Spleen (tissue), 11 donors: ENCODE data around the gene AP3B1. TPM values are rescaled to one million over a fixed set of nuclear protein-coding genes. Genes with fewer than 3 reads are reported as not detected.

ENCODE experiments used
- DNase-seq: peaks from one replicate; pipeline ENCODE4 v3.0.0-alpha.2; 2020
- H3K27ac ChIP-seq, 8 donors: fragments of 200-600 bp; sonication (generic) in 7 of 8; 1 replicate in 4 of 8; 2 replicates in 4 of 8; pipeline versions ENCODE4 v1.5.0 to v1.8.0; 2016 to 2021; ENCODE audit warnings: inconsistent platforms in 4 of 8, mild to moderate bottlenecking in 4 of 8, moderate library complexity in 1 of 8
- H3K27me3 ChIP-seq, 7 donors: fragments of 200-600 bp; sonication (generic) in 6 of 7; replicated peaks in 1 of 7; 1 replicate in 4 of 7; 2 replicates in 3 of 7; pipeline versions ENCODE4 v1.5.0 to v1.8.0; 2016 to 2021; ENCODE audit warnings: inconsistent platforms in 3 of 7, mild to moderate bottlenecking in 1 of 7
- H3K36me3 ChIP-seq, 6 donors: fragments of 200-600 bp; sonication (generic) in 5 of 6; 1 replicate in 4 of 6; 2 replicates in 2 of 6; pipeline versions ENCODE4 v1.5.0 to v1.8.0; 2016 to 2021; ENCODE audit warnings: inconsistent platforms in 2 of 6
- H3K4me1 ChIP-seq, 6 donors: fragments of 200-600 bp; sonication (generic) in 5 of 6; 1 replicate in 3 of 6; 2 replicates in 3 of 6; pipeline versions ENCODE4 v1.5.0 to v1.8.0; 2016 to 2021; ENCODE audit warnings: inconsistent platforms in 3 of 6
- H3K4me3 ChIP-seq, 8 donors: fragments of 200-600 bp; sonication (generic) in 7 of 8; 1 replicate in 4 of 8; 2 replicates in 4 of 8; pipeline versions ENCODE4 v1.5.0 to v1.8.0; 2016 to 2021; ENCODE audit warnings: inconsistent platforms in 4 of 8, mild to moderate bottlenecking in 4 of 8, moderate library complexity in 2 of 8
- H3K9me3 ChIP-seq, 8 donors: fragments of 200-600 bp; sonication (generic) in 7 of 8; 1 replicate in 4 of 8; 2 replicates in 4 of 8; pipeline versions ENCODE4 v1.5.0 to v1.8.0; 2016 to 2021; ENCODE audit warnings: inconsistent platforms in 4 of 8
- POLR2A ChIP-seq, 3 donors: fragments of 450-650 bp; IDR thresholded peaks; one replicate each; pipeline ENCODE4 v1.5.1; 2017; ENCODE audit warnings: antibody characterized with exemption in 3 of 3, mild to moderate bottlenecking in 1 of 3
- POLR2AphosphoS5 ChIP-seq, 3 donors: sonication (generic); formaldehyde crosslinking; IDR thresholded peaks; one replicate each; pipeline ENCODE4 v1.5.1; 2017; ENCODE audit warnings: antibody characterized with exemption in 3 of 3
- WGBS, 5 donors: extraction: QIAGEN DNeasy Blood & Tissue Kit in 3 of 5; methylation state at CpG; one replicate each; pipeline versions ENCODE4 v1.1.5 to v1.1.7; 2013 to 2018; 5-methylcytosine and 5-hydroxymethylcytosine counted together
- intact Hi-C: fragments of 100-400 bp; cut with DNase I; formaldehyde crosslinking; loops from one replicate; pipeline ENCODE4 v1.15.0; 2023; ENCODE audit warnings: low total_unique reads
- polyA plus RNA-seq, 3 donors: library from polyadenylated mRNA; stranded (reverse); fragments of 200-250 nt; gene quantifications; one replicate each; pipeline ENCODE4 v1.2.1, GENCODE V29; 2013
- total RNA-seq, 7 donors: library from RNA; depleted of rRNA in 3 of 7; stranded (reverse); fragments of >200 nt in 3 of 7; fragmentation: NEBNext Ultra II Directional in 4 of 7; extraction: Animal tissue kit (Norgen Biotek cat#: 25700) in 4 of 7; gene quantifications; one replicate each; pipeline versions ENCODE4 v1.1.0 to v1.2.1, GENCODE V29; 2016 to 2021
- TF ChIP-seq, protein P1 (sequence below), 11 experiments: fragments of 200-600 bp in 7 of 11; fragments of 450-650 bp in 4 of 11; sonication (generic) in 4 of 11; IDR thresholded peaks in 8 of 11; conservative IDR thresholded peaks in 3 of 11; 1 replicate in 7 of 11; 2 replicates in 4 of 11; pipeline versions ENCODE4 v1.4.0 to v1.8.0; 2016 to 2021; ENCODE audit warnings: antibody characterized with exemption in 11 of 11, inconsistent platforms in 4 of 11, mild to moderate bottlenecking in 1 of 11
- donor health status: healthy with polysubstance abuse.
- donor health status: DM: no; HTN: no; CAD: no; lungs with moderate emphysema.
- donor health status: DM: no; HTN: no; CAD: no.
- donor health status: Bipolar disorder and iron deficiency.
- donor health status: healthy.
- donor health status: DM: no; HTN: no; CAD: no.
- donor health status: DM: yes; HTN: yes; CAD: no.

AP3B1 gene
- total and polyA plus RNA-seq, 10 donors, result 27.9 to 76.2 (median 48.2) TPM

DNA sequence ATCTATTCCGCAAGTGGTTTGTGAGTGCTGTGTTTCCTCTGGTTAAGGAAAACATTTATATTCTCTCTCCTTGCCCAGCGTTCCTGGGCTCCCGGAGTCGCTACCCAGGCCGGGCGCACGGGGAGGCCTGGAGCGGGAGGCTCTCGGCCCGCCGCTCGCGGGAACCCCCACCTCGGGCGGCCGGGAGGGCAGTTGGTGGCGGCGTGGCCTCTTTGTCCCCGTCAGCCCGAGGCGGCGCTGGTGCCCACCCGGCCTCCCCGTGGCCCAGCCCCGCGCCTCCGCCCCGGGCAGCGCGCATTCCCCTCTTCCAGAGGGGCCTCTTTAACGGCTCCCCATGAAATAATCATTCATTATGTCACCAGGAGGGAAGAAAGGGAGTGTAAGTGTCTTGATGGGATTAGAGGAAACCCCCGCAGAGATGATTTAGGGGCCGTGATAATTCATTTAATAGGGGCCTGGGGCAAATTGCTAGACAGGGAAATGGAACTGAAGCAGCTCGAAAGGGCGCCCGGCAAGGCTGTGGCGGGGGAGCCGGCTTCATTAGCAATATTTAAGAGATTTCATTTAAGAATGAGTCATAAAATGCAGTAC is 336.5 kb downstream of the AP3B1 start:
- H3K27me3 ChIP-seq, result peaks cover 0 to 45% (median 30%) of the 10 kb centered on the region in 7 donors
- DNase-seq, result no peak
- peak overlapping the region in 1 of 8 donors; percentile 51 for H3K4me3 ChIP-seq
- H3K4me1 ChIP-seq, result peaks cover 0 to 13% (median 9%) of the 10 kb centered on the region in 6 donors
- H3K9me3 ChIP-seq, result no peaks in the 10 kb centered on the region
- WGBS, 5 donors, result 9 to 29% (median 14%) methylated on average over 12 to 38 of the region's 38 CpGs
- TF ChIP-seq, protein P1, sequence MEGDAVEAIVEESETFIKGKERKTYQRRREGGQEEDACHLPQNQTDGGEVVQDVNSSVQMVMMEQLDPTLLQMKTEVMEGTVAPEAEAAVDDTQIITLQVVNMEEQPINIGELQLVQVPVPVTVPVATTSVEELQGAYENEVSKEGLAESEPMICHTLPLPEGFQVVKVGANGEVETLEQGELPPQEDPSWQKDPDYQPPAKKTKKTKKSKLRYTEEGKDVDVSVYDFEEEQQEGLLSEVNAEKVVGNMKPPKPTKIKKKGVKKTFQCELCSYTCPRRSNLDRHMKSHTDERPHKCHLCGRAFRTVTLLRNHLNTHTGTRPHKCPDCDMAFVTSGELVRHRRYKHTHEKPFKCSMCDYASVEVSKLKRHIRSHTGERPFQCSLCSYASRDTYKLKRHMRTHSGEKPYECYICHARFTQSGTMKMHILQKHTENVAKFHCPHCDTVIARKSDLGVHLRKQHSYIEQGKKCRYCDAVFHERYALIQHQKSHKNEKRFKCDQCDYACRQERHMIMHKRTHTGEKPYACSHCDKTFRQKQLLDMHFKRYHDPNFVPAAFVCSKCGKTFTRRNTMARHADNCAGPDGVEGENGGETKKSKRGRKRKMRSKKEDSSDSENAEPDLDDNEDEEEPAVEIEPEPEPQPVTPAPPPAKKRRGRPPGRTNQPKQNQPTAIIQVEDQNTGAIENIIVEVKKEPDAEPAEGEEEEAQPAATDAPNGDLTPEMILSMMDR (IDR thresholded peaks at IDR 0.05 in 8 of 11, conservative IDR thresholded peaks at IDR 0.05 in 3 of 11), result no peak
- TF ChIP-seq POLR2AphosphoS5 (IDR thresholded peaks at IDR 0.05) (no peak), POLR2A (IDR thresholded peaks at IDR 0.05) (no peak)
- H3K27ac ChIP-seq, result no peak overlapping the region
- intact Hi-C loops, result no loop called here
- H3K36me3 ChIP-seq, result no peaks in the 10 kb centered on the region

- no peak overlapping the region for H3K27ac ChIP-seq
- 19 to 54% (median 31%) methylated on average over 20 of the region's 20 CpGs for WGBS, 5 donors
- H3K9me3 ChIP-seq, result no peaks in the 10 kb centered on the region
- TF ChIP-seq POLR2AphosphoS5 (IDR thresholded peaks at IDR 0.05), result no peak
- TF ChIP-seq, protein P1 (IDR thresholded peaks at IDR 0.05 in 8 of 11, conservative IDR thresholded peaks at IDR 0.05 in 3 of 11), result no peak
- TF ChIP-seq POLR2A (IDR thresholded peaks at IDR 0.05), result no peak
- intact Hi-C loops, result no loop called here
- peak overlapping the region in 1 of 8 donors; percentile 51 for H3K4me3 ChIP-seq
- H3K27me3 ChIP-seq, result peaks cover 0 to 40% (median 30%) of the 10 kb centered on the region in 7 donors
- DNase-seq, result no peak
- peaks cover 0 to 13% (median 9%) of the 10 kb centered on the region in 6 donors for H3K4me1 ChIP-seq
- H3K36me3 ChIP-seq, result no peaks in the 10 kb centered on the region
Measured at GRCh38 chr5:77957516-77957915, 337.0 kb downstream of the AP3B1 start.

GRCh38 chr5:77957081-77957480 is 337.4 kb downstream of the AP3B1 start:
- Histone ChIP-seq H3K27ac (no peak overlapping the region), H3K27me3 (peaks cover 0 to 38% (median 30%) of the 10 kb centered on the region in 7 donors), H3K9me3 (no peaks in the 10 kb centered on the region), H3K4me1 (peaks cover 0 to 13% (median 9%) of the 10 kb centered on the region in 6 donors), H3K36me3 (no peaks in the 10 kb centered on the region), H3K4me3 (no peak overlapping the region)
- DNase-seq, result no peak
- 66 to 74% (median 67%) methylated on average over 13 of the region's 13 CpGs for WGBS, 5 donors
- intact Hi-C loops, result no loop called here
- TF ChIP-seq, protein P1 (IDR thresholded peaks at IDR 0.05 in 8 of 11, conservative IDR thresholded peaks at IDR 0.05 in 3 of 11), result no peak
- TF ChIP-seq POLR2AphosphoS5 (IDR thresholded peaks at IDR 0.05) (no peak), POLR2A (IDR thresholded peaks at IDR 0.05) (no peak)

DNA sequence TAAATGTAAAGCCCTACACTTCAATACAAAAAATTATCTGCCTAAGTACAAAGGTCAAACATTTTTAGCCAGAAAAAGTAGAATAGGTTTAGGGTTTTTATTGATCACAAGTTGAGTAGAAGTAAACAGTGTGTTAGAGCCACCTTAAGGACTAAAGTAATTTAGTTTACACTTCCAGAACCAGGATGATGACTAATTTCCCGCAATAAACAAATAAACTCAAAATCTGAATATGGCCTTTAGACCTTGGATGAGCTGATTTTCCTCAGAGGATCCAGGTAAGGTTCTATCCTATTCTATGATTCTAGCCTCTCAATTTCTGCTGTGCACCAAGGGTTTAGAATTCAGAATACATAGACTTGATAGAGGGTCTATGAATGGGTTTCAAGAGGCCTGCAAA is 338.9 kb downstream of the AP3B1 start:
- Histone ChIP-seq H3K27me3 (peaks cover 0 to 38% (median 30%) of the 10 kb centered on the region in 7 donors), H3K36me3 (no peaks in the 10 kb centered on the region), H3K4me1 (peaks cover 0 to 13% (median 9%) of the 10 kb centered on the region in 6 donors), H3K27ac (no peak overlapping the region), H3K4me3 (no peak overlapping the region), H3K9me3 (no peaks in the 10 kb centered on the region)
- no peak for DNase-seq
- intact Hi-C loops, result no loop called here
- WGBS, 5 donors, result 0 to 50% (median 31%) methylated on average over 1 of the region's 1 CpG
- TF ChIP-seq, protein P1 (IDR thresholded peaks at IDR 0.05 in 8 of 11, conservative IDR thresholded peaks at IDR 0.05 in 3 of 11), result no peak
- TF ChIP-seq POLR2AphosphoS5 (IDR thresholded peaks at IDR 0.05), result no peak
- TF ChIP-seq POLR2A (IDR thresholded peaks at IDR 0.05), result no peak
